ENCODE data around the gene FAM3C.
"Not testable (repeated sequence)": the region's sequence is repeated elsewhere in the genome, so short reads cannot be mapped to it uniquely, and the experiment has no call there.

FAM3C gene

GRCh38 chr7:121395961-121396757, at the start of gene FAM3C:
Gene FAM3C, minus strand, starts transcription at chr7:121396308. Its CDS starts 13,339 bp downstream, at chr7:121382969.
- DNase-seq, result peak; percentile 87

GRCh38 chr7:121442845-121443244, 46.7 kb upstream of the FAM3C start:
- no peak for DNase-seq

- no peak for DNase-seq
Measured at GRCh38 chr7:121440857-121441503, 44.9 kb upstream of the FAM3C start.

GRCh38 chr7:121438043-121438955, 42.2 kb upstream of the FAM3C start:
- DNase-seq, result not testable (repeated sequence)

GRCh38 chr7:121437470-121437869, 41.4 kb upstream of the FAM3C start:
- no peak for DNase-seq

GRCh38 chr7:121436688-121437087, 40.6 kb upstream of the FAM3C start:
- no peak for DNase-seq

GRCh38 chr7:121436136-121436535, 40.0 kb upstream of the FAM3C start:
- no peak for DNase-seq

GRCh38 chr7:121433775-121434174, 37.7 kb upstream of the FAM3C start:
- no peak for DNase-seq

GRCh38 chr7:121432486-121432885, 36.4 kb upstream of the FAM3C start:
- DNase-seq, result not testable (repeated sequence)

GRCh38 chr7:121431996-121432395, 35.9 kb upstream of the FAM3C start:
- no peak for DNase-seq

- DNase-seq, result no peak
Measured at GRCh38 chr7:121431389-121431995, 35.4 kb upstream of the FAM3C start.

GRCh38 chr7:121430558-121430957, 34.5 kb upstream of the FAM3C start:
- DNase-seq, result no peak

GRCh38 chr7:121429798-121430197, 33.7 kb upstream of the FAM3C start:
- no peak for DNase-seq

- no peak for DNase-seq
Measured at GRCh38 chr7:121428855-121429489, 32.9 kb upstream of the FAM3C start.

- not testable (repeated sequence) for DNase-seq
Measured at GRCh38 chr7:121421743-121422142, 25.6 kb upstream of the FAM3C start.

GRCh38 chr7:121420976-121421375, 24.9 kb upstream of the FAM3C start:
- no peak for DNase-seq

- DNase-seq, result no peak
Measured at GRCh38 chr7:121419201-121420148, 23.4 kb upstream of the FAM3C start.

GRCh38 chr7:121416533-121416932, 20.4 kb upstream of the FAM3C start:
- DNase-seq, result no peak

GRCh38 chr7:121414436-121414835, 18.3 kb upstream of the FAM3C start:
- DNase-seq, result no peak

GRCh38 chr7:121411597-121411979, 15.5 kb upstream of the FAM3C start:
- no peak for DNase-seq
